RWPE1 (cell line): ENCODE results near the gene CLEC18A.
"Not testable (repeated sequence)": the region's sequence is repeated elsewhere in the genome, so short reads cannot be mapped to it uniquely, and the experiment has no call there.

Experiments used
- CTCF ChIA-PET: fragments of 350-600 bp; sonication (Branson Sonifier 250); formaldehyde crosslinking; extraction: SDS; loops from one replicate; lab custom pipeline; 2021; lab: Yijun Ruan, JAX
- POLR2A ChIA-PET: fragments of 400-600 bp; formaldehyde crosslinking; extraction: SDS; loops from one replicate; lab custom pipeline; 2020; ENCODE audit warnings: antibody characterized with exemption; ENCODE audit not compliant: low non-redundant PET; lab: Yijun Ruan, JAX
- DNase-seq: peaks from one replicate; pipeline ENCODE4 v3.0.0; 2012; ENCODE audit warnings: low spot score
- H3K27ac ChIP-seq: fragments of 450-650 bp; 2 replicates; pipeline ENCODE4 v1.5.1; 2017
- TF ChIP-seq, protein P1 (sequence below): fragments of 450-650 bp; conservative IDR thresholded peaks from 2 replicates; pipeline ENCODE4 v1.5.1; 2017; ENCODE audit warnings: low read depth, mild to moderate bottlenecking

The CLEC18A gene

DNA sequence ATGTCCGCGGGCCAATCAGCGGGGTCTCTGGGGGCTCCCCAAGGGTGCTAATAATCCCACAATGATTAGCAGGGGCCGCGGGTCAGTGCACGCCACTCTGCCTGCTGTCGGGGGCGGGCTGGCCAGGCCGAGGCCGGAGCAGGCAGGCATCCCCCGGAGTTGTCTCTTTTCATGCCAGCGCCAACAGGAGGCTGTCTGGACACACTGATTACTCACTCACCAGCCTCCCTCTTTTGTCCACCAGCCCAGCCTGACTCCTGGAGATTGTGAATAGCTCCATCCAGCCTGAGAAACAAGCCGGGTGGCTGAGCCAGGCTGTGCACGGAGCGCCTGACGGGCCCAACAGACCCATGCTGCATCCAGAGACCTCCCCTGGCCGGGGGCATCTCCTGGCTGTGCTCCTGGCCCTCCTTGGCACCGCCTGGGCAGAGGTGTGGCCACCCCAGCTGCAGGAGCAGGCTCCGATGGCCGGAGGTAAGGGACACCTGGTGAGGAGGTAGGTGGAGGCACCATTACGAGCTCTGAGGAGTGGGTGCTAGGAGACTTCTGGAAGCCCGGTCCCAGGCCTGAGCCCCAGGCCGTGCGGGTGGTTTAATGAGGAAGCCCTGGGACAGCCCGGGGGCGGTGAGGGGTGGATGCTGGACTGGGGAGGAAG lies at the start of gene CLEC18A:
CLEC18A (plus strand) TSS at position 318 of the 655 bp plus-strand sequence; CDS start at position 351, 33 bp downstream.
- H3K27ac ChIP-seq, DNase-seq, CTCF ChIA-PET, POLR2A ChIA-PET: not testable (repeated sequence)

DNA sequence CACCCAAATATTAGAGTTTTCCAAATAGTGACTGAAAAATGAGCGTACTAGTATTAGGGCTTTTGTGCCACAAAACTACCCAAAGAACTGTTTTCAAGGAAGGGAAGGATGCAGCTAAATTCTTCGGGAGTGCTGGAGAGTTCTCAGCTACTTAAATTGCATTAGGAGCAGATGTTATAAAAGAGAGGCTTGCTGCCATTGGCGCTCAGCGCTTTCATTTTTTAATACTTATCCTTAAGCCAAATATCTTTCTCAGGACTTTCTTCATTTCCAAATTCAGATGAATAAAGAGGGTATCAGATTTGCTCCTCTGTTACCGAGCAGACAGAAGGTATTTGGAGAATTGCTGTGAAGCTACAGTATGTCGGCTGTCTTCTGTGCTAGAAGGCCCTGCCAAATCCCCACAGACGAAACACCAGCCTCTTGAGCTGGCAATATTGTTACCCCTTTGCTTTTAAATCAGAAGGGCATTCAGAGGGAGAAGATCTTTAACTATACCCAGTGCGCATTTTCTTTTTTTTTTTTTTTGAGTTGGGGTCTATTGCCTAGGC lies 47.2 kb upstream of the CLEC18A start:
- CTCF ChIA-PET = interaction anchor here (1.4 kb wide), 1 partner anchor 26 kb away, joined by 4 read pairs; no protein-coding TSS in a partner anchor
- POLR2A ChIA-PET = no interaction called here
- TF ChIP-seq, protein P1, sequence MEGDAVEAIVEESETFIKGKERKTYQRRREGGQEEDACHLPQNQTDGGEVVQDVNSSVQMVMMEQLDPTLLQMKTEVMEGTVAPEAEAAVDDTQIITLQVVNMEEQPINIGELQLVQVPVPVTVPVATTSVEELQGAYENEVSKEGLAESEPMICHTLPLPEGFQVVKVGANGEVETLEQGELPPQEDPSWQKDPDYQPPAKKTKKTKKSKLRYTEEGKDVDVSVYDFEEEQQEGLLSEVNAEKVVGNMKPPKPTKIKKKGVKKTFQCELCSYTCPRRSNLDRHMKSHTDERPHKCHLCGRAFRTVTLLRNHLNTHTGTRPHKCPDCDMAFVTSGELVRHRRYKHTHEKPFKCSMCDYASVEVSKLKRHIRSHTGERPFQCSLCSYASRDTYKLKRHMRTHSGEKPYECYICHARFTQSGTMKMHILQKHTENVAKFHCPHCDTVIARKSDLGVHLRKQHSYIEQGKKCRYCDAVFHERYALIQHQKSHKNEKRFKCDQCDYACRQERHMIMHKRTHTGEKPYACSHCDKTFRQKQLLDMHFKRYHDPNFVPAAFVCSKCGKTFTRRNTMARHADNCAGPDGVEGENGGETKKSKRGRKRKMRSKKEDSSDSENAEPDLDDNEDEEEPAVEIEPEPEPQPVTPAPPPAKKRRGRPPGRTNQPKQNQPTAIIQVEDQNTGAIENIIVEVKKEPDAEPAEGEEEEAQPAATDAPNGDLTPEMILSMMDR = no peak
- no peak for DNase-seq
- H3K27ac ChIP-seq = no peak overlapping the region

DNA sequence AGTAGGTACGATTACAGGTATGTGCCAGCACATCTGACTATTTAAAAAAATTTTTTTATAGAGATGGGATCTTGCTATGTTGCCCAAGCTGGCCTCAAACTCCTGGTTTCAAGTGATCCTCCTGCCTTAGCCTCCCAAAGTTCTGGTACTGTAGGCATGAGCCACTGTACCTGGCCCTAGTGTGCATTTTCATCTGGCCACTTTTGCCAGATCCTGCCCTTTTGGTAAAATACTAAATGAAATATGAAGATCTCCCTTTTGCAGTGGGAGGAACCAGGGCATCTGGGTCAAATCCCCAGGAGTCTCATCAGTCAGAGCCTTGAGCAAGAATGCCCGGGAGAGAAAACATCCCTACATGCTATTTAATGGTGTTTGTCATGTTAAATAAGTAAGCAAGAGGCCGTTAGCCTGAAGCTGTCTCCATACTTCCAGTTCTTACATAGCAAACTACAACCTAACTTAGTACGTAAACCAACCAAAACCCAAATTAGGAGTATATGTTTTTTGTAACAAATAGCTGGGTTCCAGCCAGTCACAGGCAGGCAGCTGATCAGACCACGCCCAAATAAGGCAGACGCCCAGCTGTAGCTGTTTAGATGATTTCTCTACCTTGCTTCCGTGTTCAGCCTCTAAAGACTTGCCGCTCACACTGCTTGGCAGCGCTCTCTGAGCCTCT lies 46.5 kb upstream of the CLEC18A start:
- TF ChIP-seq, protein P1 = no peak
- DNase-seq = no peak
- ChIA-PET POLR2A (no interaction called here), CTCF (no interaction called here)
- no peak overlapping the region for H3K27ac ChIP-seq

DNA sequence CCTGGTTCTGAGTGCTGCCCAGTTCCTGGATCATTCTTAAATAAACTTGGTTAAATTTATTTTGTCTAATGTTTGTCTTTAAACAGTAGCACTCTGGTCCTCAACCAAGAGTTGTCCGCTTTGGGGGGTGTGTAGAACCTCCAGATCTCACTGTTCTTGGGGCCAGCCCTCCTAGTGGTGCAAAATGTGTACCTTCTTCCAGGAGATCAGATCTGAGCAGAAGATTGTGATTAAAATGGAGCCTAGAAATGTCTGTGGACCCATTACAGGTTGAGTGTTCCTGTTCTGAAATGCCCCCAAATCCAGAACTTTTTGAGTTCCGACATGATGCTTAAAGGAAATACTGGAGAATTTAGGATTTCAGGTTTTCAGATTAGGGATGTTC lies 46.0 kb upstream of the CLEC18A start:
- DNase-seq = no peak
- CTCF ChIA-PET = no interaction called here
- POLR2A ChIA-PET = no interaction called here
- H3K27ac ChIP-seq = no peak overlapping the region
- TF ChIP-seq, protein P1 = no peak

GRCh38 chr16:69906838-69907401 lies 44.2 kb upstream of the CLEC18A start:
- no peak overlapping the region for H3K27ac ChIP-seq
- TF ChIP-seq, protein P1 = no peak
- CTCF ChIA-PET = interaction anchor here (0.6 kb wide), 1 partner anchor 32 kb away, joined by 3 read pairs; no protein-coding TSS in a partner anchor
- DNase-seq = no peak
- POLR2A ChIA-PET = no interaction called here

GRCh38 chr16:69909043-69909442 lies 42.1 kb upstream of the CLEC18A start:
- ChIA-PET CTCF (no interaction called here), POLR2A (no interaction called here)
- DNase-seq = no peak
- TF ChIP-seq, protein P1 = no peak
- no peak overlapping the region for H3K27ac ChIP-seq
